GM12865 (cell line): ENCODE measurements around the gene MAP3K14.

ENCODE experiments used
- DNase-seq: peaks from one replicate; pipeline ENCODE4 v3.0.0; 2010; ENCODE audit warnings: low read depth
- H3K4me3 ChIP-seq: 2 replicates; pipeline ENCODE4 v1.5.1; 2011; ENCODE audit warnings: mild to moderate bottlenecking, low read depth, low read length, control low read depth
- TF ChIP-seq, protein P1 (sequence below): IDR thresholded peaks from 2 replicates; pipeline ENCODE4 v1.5.1; 2011; ENCODE audit warnings: low read length, control low read depth, low read depth, inconsistent platforms; ENCODE audit not compliant: insufficient read depth; ENCODE audit errors: missing control alignments

Gene MAP3K14

DNA sequence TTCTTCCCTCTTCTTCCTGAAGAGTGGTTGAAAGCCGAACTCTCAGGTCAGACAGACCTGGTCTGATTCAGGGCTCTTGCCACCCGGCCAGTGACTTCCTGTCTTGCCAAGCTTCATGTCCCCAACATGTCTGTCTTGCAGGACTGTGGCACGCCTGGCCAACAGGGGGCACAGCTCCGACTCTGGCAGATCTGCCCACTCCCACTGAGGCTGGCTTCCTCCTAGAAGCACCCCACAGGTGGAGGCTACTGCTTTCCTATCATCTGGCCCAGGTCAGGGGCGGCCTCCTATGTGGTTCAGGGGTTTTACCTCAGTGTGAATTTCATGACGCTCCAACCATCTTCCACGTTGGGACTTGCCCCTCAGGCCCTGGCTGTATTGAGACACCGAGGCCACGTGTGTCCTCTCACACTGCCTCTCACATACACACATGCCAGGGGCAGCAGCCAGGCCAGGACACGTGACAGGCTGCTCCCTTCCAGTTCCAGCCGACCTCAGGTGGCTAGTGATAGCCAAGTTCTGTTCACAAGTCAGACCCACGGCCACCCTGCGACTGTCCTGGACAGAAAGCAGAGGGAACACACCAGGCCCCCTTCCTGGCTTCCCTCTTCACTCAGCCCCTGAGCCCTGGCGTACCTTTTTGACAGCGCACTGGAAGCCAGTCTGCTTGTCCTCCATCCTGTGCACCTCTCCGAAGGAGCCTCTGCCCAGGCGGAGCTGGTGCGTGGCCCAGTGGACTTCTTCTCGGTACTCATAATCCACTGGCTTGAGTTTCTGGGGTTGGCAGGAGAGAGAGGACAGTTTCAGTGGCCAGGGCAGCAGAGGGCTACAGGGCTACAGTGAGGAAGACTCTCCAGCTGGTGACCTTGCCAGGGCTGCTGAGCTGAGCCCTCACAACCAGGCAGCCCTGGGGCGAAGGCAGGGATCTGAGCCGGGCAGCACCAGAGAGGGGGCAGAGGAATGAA lies 32.4 kb downstream of the MAP3K14 start:
- peak; percentile 61 for DNase-seq
- TF ChIP-seq, protein P1, sequence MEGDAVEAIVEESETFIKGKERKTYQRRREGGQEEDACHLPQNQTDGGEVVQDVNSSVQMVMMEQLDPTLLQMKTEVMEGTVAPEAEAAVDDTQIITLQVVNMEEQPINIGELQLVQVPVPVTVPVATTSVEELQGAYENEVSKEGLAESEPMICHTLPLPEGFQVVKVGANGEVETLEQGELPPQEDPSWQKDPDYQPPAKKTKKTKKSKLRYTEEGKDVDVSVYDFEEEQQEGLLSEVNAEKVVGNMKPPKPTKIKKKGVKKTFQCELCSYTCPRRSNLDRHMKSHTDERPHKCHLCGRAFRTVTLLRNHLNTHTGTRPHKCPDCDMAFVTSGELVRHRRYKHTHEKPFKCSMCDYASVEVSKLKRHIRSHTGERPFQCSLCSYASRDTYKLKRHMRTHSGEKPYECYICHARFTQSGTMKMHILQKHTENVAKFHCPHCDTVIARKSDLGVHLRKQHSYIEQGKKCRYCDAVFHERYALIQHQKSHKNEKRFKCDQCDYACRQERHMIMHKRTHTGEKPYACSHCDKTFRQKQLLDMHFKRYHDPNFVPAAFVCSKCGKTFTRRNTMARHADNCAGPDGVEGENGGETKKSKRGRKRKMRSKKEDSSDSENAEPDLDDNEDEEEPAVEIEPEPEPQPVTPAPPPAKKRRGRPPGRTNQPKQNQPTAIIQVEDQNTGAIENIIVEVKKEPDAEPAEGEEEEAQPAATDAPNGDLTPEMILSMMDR: peak; percentile 41
- no peak overlapping the region for H3K4me3 ChIP-seq

DNA sequence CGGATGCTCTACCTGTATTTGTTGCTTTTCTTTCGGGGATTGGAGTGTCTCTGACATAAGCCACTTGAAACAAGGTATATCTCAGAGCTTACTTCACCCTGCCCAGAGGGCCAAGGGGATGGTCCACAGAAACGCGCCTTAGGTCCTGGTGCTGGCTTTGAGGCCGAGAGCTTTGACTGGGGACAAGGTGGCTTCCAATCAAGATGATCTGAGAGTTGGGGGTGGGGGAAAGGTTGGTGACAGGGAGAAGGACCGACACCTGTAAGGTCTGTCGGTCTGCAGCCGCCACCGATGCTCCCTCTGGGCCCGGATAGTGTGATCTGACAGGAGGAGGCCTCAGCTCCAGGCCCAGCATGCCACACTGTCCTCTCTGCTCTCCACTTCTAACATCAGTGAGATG lies 33.1 kb downstream of the MAP3K14 start:
- TF ChIP-seq, protein P1: no peak
- no peak overlapping the region for H3K4me3 ChIP-seq
- DNase-seq: no peak

DNA sequence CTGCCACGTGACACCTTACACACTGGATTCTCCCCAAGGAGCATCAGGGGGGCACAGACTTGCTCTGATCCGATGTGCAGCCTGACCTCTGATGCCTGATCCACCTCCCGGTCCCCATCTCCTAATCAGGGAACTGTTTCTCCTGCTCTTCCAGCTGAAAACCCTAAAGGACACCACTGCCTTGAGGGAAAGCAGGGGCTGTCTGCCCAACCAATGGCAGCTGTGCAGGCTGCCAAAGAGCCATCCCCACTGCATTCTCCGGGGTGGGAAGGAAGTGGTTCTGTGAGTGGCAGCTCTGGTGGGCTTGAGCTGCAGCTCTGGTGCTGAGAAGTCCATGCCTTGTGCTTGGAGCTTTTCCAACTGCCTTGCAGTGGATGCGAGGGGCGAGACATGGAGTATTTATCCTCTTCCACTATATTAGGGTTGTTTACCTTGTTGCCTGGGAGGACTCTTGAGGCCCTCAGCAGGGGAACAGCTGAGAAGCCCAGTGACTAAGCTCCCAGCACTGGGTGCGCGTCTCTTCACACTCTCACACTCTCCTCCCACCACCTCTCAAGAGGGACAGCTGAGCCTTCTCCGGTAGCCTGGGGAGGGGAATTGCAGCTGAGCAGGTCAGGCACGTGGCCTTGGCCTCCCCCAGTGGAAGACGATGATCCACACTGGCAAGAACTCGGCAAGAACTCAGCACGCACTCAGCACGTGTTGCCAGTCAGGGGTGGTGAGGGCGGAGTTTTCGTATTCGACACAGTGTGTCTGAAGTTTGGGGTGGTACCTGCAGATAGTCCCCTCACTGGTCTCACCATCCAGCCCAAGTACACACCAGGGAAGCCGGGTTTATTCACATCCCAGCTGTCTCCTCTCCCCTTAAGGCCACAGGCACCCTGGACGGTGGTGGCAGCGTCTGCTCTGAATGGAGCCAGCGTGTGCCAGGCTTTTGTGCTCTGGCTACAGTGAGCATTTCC lies 33.9 kb downstream of the MAP3K14 start:
- no peak overlapping the region for H3K4me3 ChIP-seq
- no peak for DNase-seq
- TF ChIP-seq, protein P1: no peak

DNA sequence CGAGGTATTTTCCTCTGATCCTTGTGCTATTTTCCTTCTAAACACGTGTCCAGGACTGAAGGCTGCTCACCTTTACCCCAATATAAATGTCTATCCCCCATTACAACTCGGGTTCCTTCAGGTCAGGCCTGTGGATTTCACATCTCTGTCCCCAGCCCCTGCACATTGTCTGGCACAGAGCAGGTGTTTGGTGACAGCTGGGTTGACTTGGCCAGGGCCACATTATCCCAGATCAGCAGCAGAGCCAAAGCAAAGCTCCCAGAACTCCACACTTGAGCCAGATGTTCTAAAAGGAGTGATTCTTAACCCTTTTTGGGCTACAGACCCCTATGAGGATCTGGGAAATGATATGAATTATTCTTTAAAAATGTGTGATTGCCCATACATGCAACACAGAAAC lies 36.9 kb downstream of the MAP3K14 start:
- no peak for DNase-seq
- no peak overlapping the region for H3K4me3 ChIP-seq
- TF ChIP-seq, protein P1: no peak

DNA sequence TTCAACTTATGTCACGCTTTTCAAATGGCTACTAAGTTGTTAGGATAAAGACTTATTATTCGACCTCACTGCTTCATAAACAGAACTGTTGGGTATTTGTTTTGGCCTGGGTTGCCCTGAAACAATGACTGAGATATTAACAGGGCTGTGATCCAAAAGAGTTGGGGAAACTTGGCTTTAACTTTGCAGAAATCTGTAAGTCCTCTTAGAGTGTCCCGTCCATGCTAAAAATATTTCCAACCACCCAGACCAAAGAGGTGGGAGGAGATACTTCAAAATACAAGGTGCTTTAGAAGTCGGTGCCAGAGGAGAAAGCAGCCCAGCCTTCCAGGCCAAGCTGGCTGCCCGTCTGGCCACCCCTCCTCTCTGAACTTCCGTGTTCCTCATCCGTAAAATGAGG lies 38.8 kb downstream of the MAP3K14 start:
- TF ChIP-seq, protein P1: no peak
- no peak overlapping the region for H3K4me3 ChIP-seq
- no peak for DNase-seq

DNA sequence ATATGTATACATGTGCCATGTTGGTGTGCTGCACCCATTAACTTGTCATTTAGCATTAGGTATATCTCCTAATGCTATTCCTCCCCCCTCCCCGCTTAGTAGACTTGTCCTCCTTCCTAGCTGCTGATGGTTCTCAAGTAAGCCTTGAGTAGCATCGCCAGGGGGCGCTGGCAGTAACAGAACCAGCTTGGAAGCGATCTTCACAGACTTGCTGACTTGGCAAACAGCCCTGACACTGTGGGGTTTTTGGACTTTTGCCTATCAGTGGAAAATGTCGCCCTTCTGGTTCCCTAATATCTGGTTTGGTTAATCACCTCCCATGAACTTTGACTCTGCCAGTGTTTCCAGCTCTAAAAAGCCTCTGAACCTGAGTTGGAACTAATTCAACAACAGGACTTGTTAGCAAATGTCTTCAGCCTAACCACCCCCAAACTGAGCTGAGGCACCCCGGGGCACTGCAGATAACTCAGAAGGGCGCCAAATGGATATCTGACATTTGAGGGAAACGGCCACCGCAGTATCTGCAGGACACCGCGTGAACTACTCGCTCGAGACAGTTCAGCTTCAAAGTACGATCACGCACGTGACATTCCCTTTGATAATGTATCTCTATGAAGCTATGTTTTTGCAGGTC lies 39.5 kb downstream of the MAP3K14 start:
- TF ChIP-seq, protein P1: peak; percentile 77
- H3K4me3 ChIP-seq: no peak overlapping the region
- DNase-seq: peak; percentile 96
